Muscle layer of duodenum (tissue), 2 donors: ENCODE results near the gene PDHB.
"Not testable (repeated sequence)": the region's sequence is repeated elsewhere in the genome, so short reads cannot be mapped to it uniquely, and the experiment has no call there.

Experiments used
- H3K27ac ChIP-seq: one replicate; pipeline ENCODE4 v1.7.0; 2013; ENCODE audit warnings: mild to moderate bottlenecking, low read length
- H3K27me3 ChIP-seq: one replicate; pipeline ENCODE4 v1.7.0; 2013; ENCODE audit warnings: low read depth, mild to moderate bottlenecking, control low read depth, low read length
- H3K36me3 ChIP-seq, 2 donors: one replicate each; pipeline ENCODE4 v1.7.0; 2013; ENCODE audit warnings: low read length in 2 of 2, control low read depth in 1 of 2, mild to moderate bottlenecking in 1 of 2; ENCODE audit not compliant: insufficient read depth in 2 of 2, control insufficient read depth in 1 of 2
- H3K4me1 ChIP-seq, 2 donors: one replicate each; pipeline ENCODE4 v1.7.0; 2013; ENCODE audit warnings: low read length in 2 of 2, mild to moderate bottlenecking in 2 of 2, control low read depth in 1 of 2, moderate library complexity in 1 of 2; ENCODE audit not compliant: insufficient read depth in 2 of 2, control insufficient read depth in 1 of 2
- H3K4me3 ChIP-seq, 2 donors: one replicate each; pipeline ENCODE4 v1.7.0; 2013; ENCODE audit warnings: low read length in 2 of 2, low read depth in 1 of 2, mild to moderate bottlenecking in 1 of 2
- H3K9me3 ChIP-seq, 2 donors: one replicate each; pipeline ENCODE4 v1.7.0; 2013; ENCODE audit warnings: low read length in 2 of 2, control low read depth in 1 of 2, mild to moderate bottlenecking in 1 of 2; ENCODE audit not compliant: control insufficient read depth in 1 of 2
- donor health status: healthy.

Gene PDHB

GRCh38 chr3:58466899-58467563, 33.4 kb upstream of the PDHB start:
- H3K4me1 ChIP-seq, result peaks cover 8 to 13% of the 10 kb centered on the region in 2 donors
- H3K9me3 ChIP-seq, result no peaks in the 10 kb centered on the region
- H3K4me3 ChIP-seq, result no peak overlapping the region
- H3K36me3 ChIP-seq, result no peaks in the 10 kb centered on the region
- H3K27me3 ChIP-seq, result no peaks in the 10 kb centered on the region
- no peak overlapping the region for H3K27ac ChIP-seq

GRCh38 chr3:58464866-58465265, 31.2 kb upstream of the PDHB start:
- Histone ChIP-seq H3K27me3 (no peaks in the 10 kb centered on the region), H3K4me1 (peaks cover 4 to 8% of the 10 kb centered on the region in 2 donors), H3K4me3 (no peak overlapping the region), H3K9me3 (no peaks in the 10 kb centered on the region), H3K27ac (no peak overlapping the region), H3K36me3 (no peaks in the 10 kb centered on the region)

DNA sequence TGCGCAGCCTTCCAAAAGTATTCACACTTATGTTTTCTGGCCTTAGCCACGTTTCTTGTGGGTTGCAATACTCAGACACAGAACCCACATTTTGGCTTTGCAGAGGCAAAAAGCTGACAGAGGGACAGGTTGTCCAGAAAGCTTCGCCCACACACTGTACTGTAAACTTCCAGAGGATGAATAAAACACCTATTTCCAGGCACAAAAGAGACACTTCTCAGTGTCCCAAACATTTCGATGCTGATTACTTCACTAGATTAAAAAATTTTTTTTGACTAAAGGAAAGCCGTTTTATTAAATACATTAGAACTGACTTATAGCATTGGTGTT, 30.3 kb upstream of the PDHB start:
- Histone ChIP-seq H3K27me3 (no peaks in the 10 kb centered on the region), H3K27ac (no peak overlapping the region), H3K36me3 (no peaks in the 10 kb centered on the region), H3K4me3 (peak overlapping the region in 1 of 2 donors; percentile 25), H3K4me1 (peaks cover 4 to 8% of the 10 kb centered on the region in 2 donors), H3K9me3 (no peaks in the 10 kb centered on the region)

- Histone ChIP-seq H3K27ac (no peak overlapping the region), H3K4me1 (peaks cover 4 to 8% of the 10 kb centered on the region in 2 donors), H3K4me3 (peak overlapping the region; percentile 25 to 41), H3K36me3 (no peaks in the 10 kb centered on the region), H3K9me3 (no peaks in the 10 kb centered on the region), H3K27me3 (no peaks in the 10 kb centered on the region)
These were observed 29.7 kb upstream of the PDHB start for GRCh38 chr3:58463181-58463941.

GRCh38 chr3:58462829-58463180, 29.2 kb upstream of the PDHB start:
- no peaks in the 10 kb centered on the region for H3K36me3 ChIP-seq
- no peak overlapping the region for H3K4me3 ChIP-seq
- no peaks in the 10 kb centered on the region for H3K9me3 ChIP-seq
- H3K4me1 ChIP-seq, result peaks cover 4 to 8% of the 10 kb centered on the region in 2 donors
- no peak overlapping the region for H3K27ac ChIP-seq
- no peaks in the 10 kb centered on the region for H3K27me3 ChIP-seq

DNA sequence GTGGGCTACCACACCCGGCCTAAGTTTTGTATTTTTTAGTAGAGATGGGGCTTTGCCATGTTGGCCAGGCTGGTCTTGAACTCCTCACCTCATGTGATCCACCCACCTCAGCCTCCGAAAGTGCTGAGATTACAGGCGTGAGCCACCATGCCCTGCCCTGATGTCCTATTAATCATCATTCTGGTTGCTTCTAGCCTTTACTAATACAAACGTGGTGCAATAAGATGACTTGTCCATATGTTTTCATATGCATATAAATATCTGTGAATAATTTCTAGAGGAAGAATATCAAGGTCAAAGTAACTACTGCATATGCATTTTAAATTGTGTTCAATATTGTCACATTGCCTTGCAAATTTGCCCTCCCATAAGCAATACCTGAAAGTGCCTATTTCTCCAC, 25.5 kb upstream of the PDHB start:
- no peaks in the 10 kb centered on the region for H3K27me3 ChIP-seq
- no peak overlapping the region for H3K27ac ChIP-seq
- peaks cover 3 to 8% of the 10 kb centered on the region in 2 donors for H3K9me3 ChIP-seq
- peaks cover 4 to 8% of the 10 kb centered on the region in 2 donors for H3K4me1 ChIP-seq
- H3K4me3 ChIP-seq, result no peak overlapping the region
- no peaks in the 10 kb centered on the region for H3K36me3 ChIP-seq

- no peak overlapping the region for H3K27ac ChIP-seq
- no peaks in the 10 kb centered on the region for H3K36me3 ChIP-seq
- no peak overlapping the region for H3K4me3 ChIP-seq
- H3K4me1 ChIP-seq, result no peaks in the 10 kb centered on the region
- H3K9me3 ChIP-seq, result peaks cover 8 to 11% of the 10 kb centered on the region in 2 donors
- H3K27me3 ChIP-seq, result no peaks in the 10 kb centered on the region
These were observed 18.5 kb upstream of the PDHB start for GRCh38 chr3:58452176-58452575.

DNA sequence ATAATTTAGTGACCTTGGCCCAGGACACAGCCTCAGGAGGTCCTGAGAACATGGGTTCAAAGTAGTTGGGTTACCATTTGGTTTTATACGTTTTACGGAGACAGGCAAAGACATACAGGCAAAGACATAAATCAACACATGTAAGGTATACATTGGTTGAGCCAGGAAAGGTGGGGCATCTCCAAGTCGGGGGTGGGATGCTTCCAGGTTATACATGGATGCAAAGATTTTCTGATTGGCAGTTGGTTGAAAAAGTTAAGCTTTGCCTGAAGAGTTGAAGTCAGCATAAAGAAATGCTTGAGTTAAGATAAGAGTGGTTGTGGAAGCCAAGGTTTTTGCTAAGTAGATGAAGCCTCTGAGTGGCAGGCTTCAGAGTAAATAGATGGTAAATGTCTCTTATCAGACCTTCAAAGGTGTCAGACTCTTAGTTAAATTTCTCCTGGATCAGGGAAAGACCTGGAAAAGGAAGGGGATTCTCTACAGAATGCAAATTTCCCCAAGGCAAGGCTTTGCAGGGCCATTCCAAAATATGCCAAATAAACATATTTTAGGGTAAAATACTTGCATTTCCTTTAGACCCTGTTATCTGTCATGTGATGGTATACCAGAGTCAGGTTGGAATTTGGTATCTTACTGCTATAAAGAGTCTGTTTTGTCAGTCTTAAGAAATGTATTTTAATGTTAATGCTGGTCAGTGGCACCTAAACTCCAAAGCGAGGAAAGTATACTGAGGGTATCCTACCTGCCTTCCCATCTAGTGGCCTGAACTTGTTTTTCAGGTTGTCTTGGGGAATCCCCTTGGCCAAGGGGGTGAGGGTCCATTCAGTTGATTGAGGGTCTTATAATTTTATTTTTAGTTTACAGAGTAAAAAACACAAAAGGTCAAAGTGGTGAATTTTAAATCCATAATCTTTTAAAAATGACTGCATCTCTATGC, 8.2 kb upstream of the PDHB start:
- H3K27me3 ChIP-seq, result no peaks in the 10 kb centered on the region
- no peaks in the 10 kb centered on the region for H3K36me3 ChIP-seq
- no peaks in the 10 kb centered on the region for H3K4me1 ChIP-seq
- no peaks in the 10 kb centered on the region for H3K9me3 ChIP-seq
- no peak overlapping the region for H3K27ac ChIP-seq
- no peak overlapping the region for H3K4me3 ChIP-seq

GRCh38 chr3:58440996-58441355, 7.3 kb upstream of the PDHB start:
- H3K36me3 ChIP-seq, H3K4me3 ChIP-seq, H3K9me3 ChIP-seq, H3K27ac ChIP-seq, H3K27me3 ChIP-seq, H3K4me1 ChIP-seq: not testable (repeated sequence)

- H3K36me3 ChIP-seq, H3K9me3 ChIP-seq, H3K27me3 ChIP-seq, H3K4me3 ChIP-seq, H3K27ac ChIP-seq: not testable (repeated sequence)
- H3K4me1 ChIP-seq, result peaks cover 3 to 24% of the 10 kb centered on the region in 2 donors
These were observed 3.6 kb upstream of the PDHB start for GRCh38 chr3:58437276-58437675.

DNA sequence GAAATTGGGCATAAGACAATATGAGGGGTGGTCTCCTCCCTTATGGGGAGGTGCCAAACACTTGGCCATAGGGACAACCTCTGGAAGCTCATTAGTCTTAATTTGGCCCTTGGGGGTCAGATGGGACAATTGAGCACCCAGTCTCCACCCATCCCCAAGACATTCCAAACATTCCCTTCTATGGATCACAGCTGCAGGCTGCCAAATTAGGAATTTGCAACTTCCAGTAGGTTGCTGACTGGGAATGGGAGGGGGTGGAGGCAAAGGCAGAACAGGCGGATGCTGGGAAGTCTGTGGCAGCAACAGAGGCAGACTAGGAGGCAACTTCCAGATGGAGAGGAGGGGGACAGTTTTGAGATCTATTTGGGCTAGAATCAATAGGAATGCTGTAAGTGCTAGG, 1.4 kb upstream of the PDHB start:
- Histone ChIP-seq H3K27me3 (no peaks in the 10 kb centered on the region), H3K9me3 (no peaks in the 10 kb centered on the region), H3K27ac (peak overlapping the region; percentile 87), H3K4me3 (no peak overlapping the region), H3K36me3 (peaks cover 14 to 17% of the 10 kb centered on the region in 2 donors), H3K4me1 (peaks cover 3 to 29% of the 10 kb centered on the region in 2 donors)
